ENCODE results near the gene SPPL2A.

SPPL2A gene

GRCh38 chr15:50753463-50753862, 12.0 kb downstream of the SPPL2A start:
- in situ Hi-C loops (cut with HindIII; ENCODE audit: low sequenced_read_pairs), result no loop called here

GRCh38 chr15:50751394-50751793, 14.1 kb downstream of the SPPL2A start:
- DNase-seq (ENCODE audit: low read depth, low spot score), result no peak
- no peak for TF ChIP-seq CTCF (IDR thresholded peaks at IDR 0.05; ENCODE audit: low read depth, low read length)
- H3K4me3 ChIP-seq (ENCODE audit: low read depth, low read length), result no peak overlapping the region
- in situ Hi-C loops (cut with HindIII; ENCODE audit: low sequenced_read_pairs), result no loop called here

More at GRCh38 chr15:50753463-50753862, 12.0 kb downstream of the SPPL2A start:
- no peak overlapping the region for H3K4me3 ChIP-seq (ENCODE audit: low read depth, low read length)
- TF ChIP-seq CTCF (IDR thresholded peaks at IDR 0.05; ENCODE audit: low read depth, low read length), result no peak
- no peak for DNase-seq (ENCODE audit: low read depth, low spot score)

GRCh38 chr15:50750227-50750705, 15.2 kb downstream of the SPPL2A start:
- in situ Hi-C loops (cut with HindIII; ENCODE audit: low sequenced_read_pairs), result no loop called here
- H3K4me3 ChIP-seq (ENCODE audit: low read depth, low read length), result no peak overlapping the region
- DNase-seq (ENCODE audit: low read depth, low spot score), result no peak
- TF ChIP-seq CTCF (IDR thresholded peaks at IDR 0.05; ENCODE audit: low read depth, low read length), result no peak

GRCh38 chr15:50747523-50747922, 18.0 kb downstream of the SPPL2A start:
- TF ChIP-seq CTCF (IDR thresholded peaks at IDR 0.05; ENCODE audit: low read depth, low read length), result no peak
- DNase-seq (ENCODE audit: low read depth, low spot score), result no peak
- no peak overlapping the region for H3K4me3 ChIP-seq (ENCODE audit: low read depth, low read length)
- in situ Hi-C loops (cut with HindIII; ENCODE audit: low sequenced_read_pairs), result no loop called here

- TF ChIP-seq CTCF (IDR thresholded peaks at IDR 0.05; ENCODE audit: low read depth, low read length), result no peak
- in situ Hi-C loops (cut with HindIII; ENCODE audit: low sequenced_read_pairs), result no loop called here
- no peak for DNase-seq (ENCODE audit: low read depth, low spot score)
Observed at GRCh38 chr15:50744601-50745000, 20.9 kb downstream of the SPPL2A start.

GRCh38 chr15:50740955-50741354, 24.6 kb downstream of the SPPL2A start:
- in situ Hi-C loops (cut with HindIII; ENCODE audit: low sequenced_read_pairs), result no loop called here
- DNase-seq (ENCODE audit: low read depth, low spot score), result no peak
- no peak overlapping the region for H3K4me3 ChIP-seq (ENCODE audit: low read depth, low read length)
- TF ChIP-seq CTCF (IDR thresholded peaks at IDR 0.05; ENCODE audit: low read depth, low read length), result no peak

More at GRCh38 chr15:50744601-50745000, 20.9 kb downstream of the SPPL2A start:
- no peak overlapping the region for H3K4me3 ChIP-seq (ENCODE audit: low read depth, low read length)

GRCh38 chr15:50736823-50737222, 28.7 kb downstream of the SPPL2A start:
- H3K4me3 ChIP-seq (ENCODE audit: low read depth, low read length), result no peak overlapping the region
- in situ Hi-C loops (cut with HindIII; ENCODE audit: low sequenced_read_pairs), result no loop called here

More at GRCh38 chr15:50736823-50737222, 28.7 kb downstream of the SPPL2A start:
- no peak for DNase-seq (ENCODE audit: low read depth, low spot score)
- TF ChIP-seq CTCF (IDR thresholded peaks at IDR 0.05; ENCODE audit: low read depth, low read length), result no peak

Measured in astrocyte of the spinal cord (primary cell).